ENCODE measurements around the gene RIPOR1. TPM values are rescaled to one million over a fixed set of nuclear protein-coding genes. Genes with fewer than 3 reads are reported as not detected.
"Not testable (repeated sequence)": the region's sequence is repeated elsewhere in the genome, so short reads cannot be mapped to it uniquely, and the experiment has no call there.

The RIPOR1 gene
- total RNA-seq, 4 donors from 2014 or later: 20.6 to 41.5 (median 28.3) TPM

DNA sequence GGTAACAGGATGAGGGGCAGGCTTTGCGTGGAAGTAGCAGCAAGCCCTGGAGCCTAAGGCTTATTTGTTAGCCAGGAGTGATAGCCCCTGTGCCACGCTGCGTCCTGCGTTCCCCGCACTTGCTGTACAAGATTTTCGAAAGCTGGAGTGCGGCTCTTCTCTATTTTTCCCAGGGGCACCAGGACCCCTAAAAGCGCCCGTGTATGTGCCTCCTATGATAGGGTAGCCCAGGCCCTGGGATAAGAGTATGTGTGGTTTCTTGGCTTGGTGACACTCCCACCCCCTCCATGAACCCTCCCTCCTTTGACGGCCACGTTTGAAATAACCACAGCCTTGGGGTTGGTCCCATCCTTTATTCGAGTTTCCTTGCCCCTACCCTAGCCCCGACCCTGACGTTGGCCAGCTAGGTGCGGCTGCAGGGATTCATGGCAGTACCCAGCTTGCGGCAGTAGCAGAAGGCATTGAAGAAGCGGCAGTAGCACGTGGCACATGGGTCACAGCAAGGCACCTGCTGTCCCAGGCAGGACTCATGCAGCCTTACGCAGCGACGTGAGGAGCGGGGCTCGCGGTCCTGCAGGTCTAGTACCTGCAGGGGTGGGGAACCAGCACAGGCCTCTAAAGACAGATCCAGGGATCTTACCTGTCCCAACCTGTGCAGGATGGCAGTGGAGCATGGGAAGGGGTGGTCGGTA is 46.2 kb upstream of the RIPOR1 start:
- H3K4me3 ChIP-seq: peak overlapping the region; percentile 73

DNA sequence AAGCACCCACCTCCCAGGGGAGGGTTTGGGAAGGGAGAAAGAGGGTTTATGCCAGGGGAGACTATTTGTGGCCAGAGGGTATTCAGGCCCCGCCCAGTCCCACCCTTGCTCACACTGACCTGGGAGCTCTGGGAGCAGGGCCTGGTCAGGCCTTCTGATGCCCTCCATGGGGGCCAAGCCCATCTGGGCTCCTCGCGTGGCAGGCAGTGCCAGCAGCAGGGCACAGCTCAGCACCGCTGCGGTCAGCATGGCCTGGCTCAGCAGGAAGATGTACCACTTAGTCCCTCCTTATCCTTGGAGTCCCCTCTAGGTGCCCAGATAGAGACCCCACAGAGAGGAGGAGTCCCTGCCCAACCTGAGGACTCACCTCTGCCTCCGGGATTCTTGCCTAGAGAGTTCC is 45.5 kb upstream of the RIPOR1 start, which contains the start of gene AGRP:
TSS of gene AGRP (minus strand) at position 398 of the 400 bp plus-strand sequence. CDS start at position 249, 149 bp downstream.
- DNase-seq (ENCODE audit: low spot score in 2 of 2): no peak
- Histone ChIP-seq H3K27ac (peak within 1 kb of the TSS; percentile 20), H3K4me1 (peaks cover 45% of the 10 kb centered on the region), H3K9me3 (no peaks in the 10 kb centered on the region), H3K27me3 (no peaks in the 10 kb centered on the region), H3K4me3 (peak within 1 kb of the TSS; percentile 73), H3K36me3 (peaks cover 11% of the 10 kb centered on the region)
- TF ChIP-seq POLR2A (IDR thresholded peaks at IDR 0.05) (no peak), EP300 (IDR thresholded peaks at IDR 0.05) (no peak), POLR2AphosphoS5 (IDR thresholded peaks at IDR 0.05) (no peak)
- TF ChIP-seq, protein P1, sequence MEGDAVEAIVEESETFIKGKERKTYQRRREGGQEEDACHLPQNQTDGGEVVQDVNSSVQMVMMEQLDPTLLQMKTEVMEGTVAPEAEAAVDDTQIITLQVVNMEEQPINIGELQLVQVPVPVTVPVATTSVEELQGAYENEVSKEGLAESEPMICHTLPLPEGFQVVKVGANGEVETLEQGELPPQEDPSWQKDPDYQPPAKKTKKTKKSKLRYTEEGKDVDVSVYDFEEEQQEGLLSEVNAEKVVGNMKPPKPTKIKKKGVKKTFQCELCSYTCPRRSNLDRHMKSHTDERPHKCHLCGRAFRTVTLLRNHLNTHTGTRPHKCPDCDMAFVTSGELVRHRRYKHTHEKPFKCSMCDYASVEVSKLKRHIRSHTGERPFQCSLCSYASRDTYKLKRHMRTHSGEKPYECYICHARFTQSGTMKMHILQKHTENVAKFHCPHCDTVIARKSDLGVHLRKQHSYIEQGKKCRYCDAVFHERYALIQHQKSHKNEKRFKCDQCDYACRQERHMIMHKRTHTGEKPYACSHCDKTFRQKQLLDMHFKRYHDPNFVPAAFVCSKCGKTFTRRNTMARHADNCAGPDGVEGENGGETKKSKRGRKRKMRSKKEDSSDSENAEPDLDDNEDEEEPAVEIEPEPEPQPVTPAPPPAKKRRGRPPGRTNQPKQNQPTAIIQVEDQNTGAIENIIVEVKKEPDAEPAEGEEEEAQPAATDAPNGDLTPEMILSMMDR (IDR thresholded peaks at IDR 0.05): no peak
- WGBS: 95% methylated on average over 4 of the region's 6 CpGs

More for the DNA sequence above, 46.2 kb upstream of the RIPOR1 start:
- no peaks in the 10 kb centered on the region for H3K9me3 ChIP-seq
- TF ChIP-seq POLR2AphosphoS5 (IDR thresholded peaks at IDR 0.05) (no peak), POLR2A (IDR thresholded peaks at IDR 0.05) (no peak), EP300 (IDR thresholded peaks at IDR 0.05) (no peak)
- TF ChIP-seq, protein P1 (IDR thresholded peaks at IDR 0.05): no peak
- H3K27ac ChIP-seq: peak overlapping the region; percentile 90
- DNase-seq (ENCODE audit: low spot score in 2 of 2): no peak
- H3K36me3 ChIP-seq: peaks cover 11% of the 10 kb centered on the region
- no peaks in the 10 kb centered on the region for H3K27me3 ChIP-seq
- peaks cover 52% of the 10 kb centered on the region for H3K4me1 ChIP-seq
- 64% methylated on average over 19 of the region's 25 CpGs for WGBS

DNA sequence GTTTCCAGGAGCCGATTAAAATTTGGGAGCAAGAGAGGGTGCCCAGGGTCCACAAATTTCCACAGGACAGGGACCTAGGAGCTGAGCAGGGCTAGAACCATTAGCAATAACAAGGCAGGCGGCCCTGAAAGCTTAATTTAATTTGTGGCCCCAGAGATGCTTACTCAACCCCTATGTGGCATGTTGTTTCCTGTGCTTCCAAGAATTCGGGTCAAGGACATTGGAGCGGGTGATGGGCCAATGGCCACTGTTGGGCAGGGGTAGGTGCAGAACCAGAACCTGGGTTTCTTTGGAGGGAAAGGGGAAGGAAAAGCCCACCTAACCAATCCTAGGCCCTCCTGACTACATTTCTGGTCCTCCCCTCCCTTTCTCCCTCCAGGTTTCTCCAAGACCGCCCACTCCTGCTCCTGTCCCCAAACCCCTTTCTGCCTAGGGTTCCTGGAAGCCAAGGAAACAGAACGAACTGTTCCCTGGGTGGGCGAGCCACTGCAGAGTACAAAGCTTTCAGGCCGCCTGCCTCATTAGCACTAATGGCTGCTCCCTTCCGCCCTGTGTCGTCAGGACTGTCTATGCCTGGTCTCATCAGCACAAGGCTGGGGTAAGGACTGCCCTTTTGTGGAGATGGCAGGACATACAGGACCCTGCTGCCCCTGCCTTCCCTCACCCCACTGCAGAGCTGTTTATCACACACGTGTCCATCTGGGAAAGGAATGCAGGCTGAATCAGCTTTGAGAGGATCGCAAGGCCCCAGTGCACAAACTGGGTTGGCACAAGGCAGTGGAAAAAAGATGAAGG is 44.7 kb upstream of the RIPOR1 start:
- no peaks in the 10 kb centered on the region for H3K9me3 ChIP-seq
- TF ChIP-seq EP300 (IDR thresholded peaks at IDR 0.05): no peak
- TF ChIP-seq POLR2AphosphoS5 (IDR thresholded peaks at IDR 0.05): no peak
- TF ChIP-seq, protein P1 (IDR thresholded peaks at IDR 0.05): no peak
- TF ChIP-seq POLR2A (IDR thresholded peaks at IDR 0.05): no peak
- peak overlapping the region; percentile 20 for H3K27ac ChIP-seq
- H3K4me3 ChIP-seq: no peak overlapping the region
- peaks cover 11% of the 10 kb centered on the region for H3K36me3 ChIP-seq
- DNase-seq (ENCODE audit: low spot score in 2 of 2): no peak
- H3K4me1 ChIP-seq: peaks cover 39% of the 10 kb centered on the region
- WGBS: 90% methylated on average over 12 of the region's 12 CpGs
- no peaks in the 10 kb centered on the region for H3K27me3 ChIP-seq

DNA sequence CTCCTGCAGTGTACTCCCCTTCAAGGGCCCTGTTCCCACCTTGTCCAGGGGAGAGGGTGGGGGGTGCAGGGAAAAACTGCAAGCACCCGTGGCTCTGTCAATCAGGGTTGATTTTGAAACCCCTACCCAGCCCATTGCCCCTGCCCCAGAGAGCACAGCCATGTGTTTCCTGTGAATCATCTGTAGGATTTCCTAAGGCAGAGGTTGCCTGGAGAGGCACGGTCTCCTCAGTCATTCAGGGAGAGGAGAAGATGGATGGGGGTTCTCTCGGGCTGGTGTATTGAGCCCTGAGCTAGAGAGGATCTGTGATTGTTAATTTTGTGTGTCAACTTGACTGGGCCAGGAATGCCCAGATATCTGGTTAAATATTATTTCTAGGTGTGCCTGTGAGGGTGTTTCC is 41.8 kb upstream of the RIPOR1 start:
- Histone ChIP-seq H3K4me3 (no peak overlapping the region), H3K36me3 (peaks cover 11% of the 10 kb centered on the region), H3K9me3 (no peaks in the 10 kb centered on the region), H3K27me3 (no peaks in the 10 kb centered on the region), H3K27ac (no peak overlapping the region), H3K4me1 (peaks cover 31% of the 10 kb centered on the region)
- no peak for DNase-seq (ENCODE audit: low spot score in 2 of 2)
- 68% methylated on average over 3 of the region's 3 CpGs for WGBS
- TF ChIP-seq POLR2AphosphoS5 (IDR thresholded peaks at IDR 0.05) (no peak), POLR2A (IDR thresholded peaks at IDR 0.05) (no peak)

DNA sequence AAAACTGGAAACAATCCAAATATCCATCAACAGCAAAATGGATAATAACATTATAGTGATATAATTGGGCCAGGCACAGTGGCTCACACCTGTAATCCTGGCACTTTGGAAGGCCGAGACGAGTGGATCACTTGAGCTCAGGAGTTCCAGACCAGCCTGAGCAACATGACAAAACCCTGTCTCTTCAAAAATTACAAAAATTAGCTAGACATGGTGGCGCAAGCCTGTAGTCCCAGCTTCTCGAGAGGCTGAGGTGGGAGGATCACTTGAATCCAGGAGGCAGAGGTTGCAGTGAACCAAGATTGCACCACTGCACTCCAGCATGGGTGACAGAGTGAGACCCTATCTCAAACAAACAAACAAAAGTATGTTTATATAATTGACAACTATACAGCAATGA is 41.1 kb upstream of the RIPOR1 start:
- H3K36me3 ChIP-seq: peaks cover 11% of the 10 kb centered on the region
- H3K27me3 ChIP-seq; H3K4me3 ChIP-seq; H3K9me3 ChIP-seq; H3K27ac ChIP-seq; DNase-seq (ENCODE audit: low spot score in 2 of 2): not testable (repeated sequence)
- WGBS: 91% methylated on average over 4 of the region's 4 CpGs
- H3K4me1 ChIP-seq: peaks cover 23% of the 10 kb centered on the region

Measured in suprapubic skin (tissue), 4 donors.